ENCODE data around the gene COL9A3.
"Not testable (repeated sequence)": the region's sequence is repeated elsewhere in the genome, so short reads cannot be mapped to it uniquely, and the experiment has no call there.

Gene COL9A3

DNA sequence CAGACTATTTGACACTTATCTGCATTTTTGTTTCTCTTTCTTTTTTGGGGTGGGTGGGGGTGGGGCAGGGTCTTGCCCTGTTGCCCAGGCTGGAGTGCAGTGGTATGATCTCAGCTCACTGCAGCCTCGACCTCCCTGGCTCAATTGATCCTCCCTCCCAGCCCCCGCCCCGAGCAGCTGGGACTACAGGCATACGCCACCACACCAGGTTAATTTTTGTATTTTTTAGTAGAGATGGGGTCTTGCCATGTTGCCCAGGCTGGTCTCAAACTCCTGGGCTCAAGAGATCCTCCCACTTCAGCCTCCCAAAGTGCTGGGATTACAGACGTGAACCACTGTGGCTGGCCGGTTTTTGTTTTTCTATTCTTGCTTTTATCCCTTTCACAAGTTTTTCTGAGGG is 36.5 kb downstream of the COL9A3 start:
- H3K36me3 ChIP-seq (ENCODE audit: control insufficient read depth in 2 of 2, insufficient read depth in 2 of 2, low read length in 2 of 2); H3K4me3 ChIP-seq (ENCODE audit: low read length in 2 of 2); H3K9ac ChIP-seq (ENCODE audit: low read length in 2 of 2); H3K4me1 ChIP-seq (ENCODE audit: control insufficient read depth, insufficient read depth, low read length); H3K9me3 ChIP-seq (ENCODE audit: control insufficient read depth in 2 of 2, low read length in 2 of 2); H3K27me3 ChIP-seq (ENCODE audit: control insufficient read depth in 1 of 2, insufficient read depth in 2 of 2, low read length in 2 of 2); H3K27ac ChIP-seq (ENCODE audit: low read length): not testable (repeated sequence)

DNA sequence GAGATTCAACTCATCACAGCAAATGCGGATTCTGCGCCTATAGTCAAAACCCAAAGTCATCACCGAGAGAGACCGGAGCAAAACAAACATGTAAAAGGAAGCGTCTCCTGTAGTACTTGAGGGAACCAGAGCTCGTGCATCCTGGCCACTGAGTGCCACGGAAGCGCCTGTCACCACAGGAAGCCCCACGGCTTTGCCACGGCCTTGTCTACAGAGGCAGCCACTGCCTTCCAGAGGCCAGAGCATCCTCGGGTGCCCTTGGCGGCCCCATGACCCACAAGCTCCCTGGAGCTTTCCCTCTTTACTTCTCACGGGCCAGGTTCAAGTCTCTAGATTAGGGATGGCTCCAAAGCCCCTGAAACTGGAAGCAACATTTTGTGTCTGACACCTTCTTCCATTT is 37.3 kb downstream of the COL9A3 start:
- H3K9me3 ChIP-seq (ENCODE audit: control insufficient read depth in 2 of 2, low read length in 2 of 2), result no peaks in the 10 kb centered on the region
- no peak overlapping the region for H3K27ac ChIP-seq (ENCODE audit: low read length)
- H3K27me3 ChIP-seq (ENCODE audit: control insufficient read depth in 1 of 2, insufficient read depth in 2 of 2, low read length in 2 of 2), result no peaks in the 10 kb centered on the region
- H3K36me3 ChIP-seq (ENCODE audit: control insufficient read depth in 2 of 2, insufficient read depth in 2 of 2, low read length in 2 of 2), result peaks cover 8 to 9% of the 10 kb centered on the region in 2 donors
- H3K9ac ChIP-seq (ENCODE audit: low read length in 2 of 2), result no peak overlapping the region
- H3K4me3 ChIP-seq (ENCODE audit: low read length in 2 of 2), result no peak overlapping the region
- H3K4me1 ChIP-seq (ENCODE audit: control insufficient read depth, insufficient read depth, low read length), result no peaks in the 10 kb centered on the region

DNA sequence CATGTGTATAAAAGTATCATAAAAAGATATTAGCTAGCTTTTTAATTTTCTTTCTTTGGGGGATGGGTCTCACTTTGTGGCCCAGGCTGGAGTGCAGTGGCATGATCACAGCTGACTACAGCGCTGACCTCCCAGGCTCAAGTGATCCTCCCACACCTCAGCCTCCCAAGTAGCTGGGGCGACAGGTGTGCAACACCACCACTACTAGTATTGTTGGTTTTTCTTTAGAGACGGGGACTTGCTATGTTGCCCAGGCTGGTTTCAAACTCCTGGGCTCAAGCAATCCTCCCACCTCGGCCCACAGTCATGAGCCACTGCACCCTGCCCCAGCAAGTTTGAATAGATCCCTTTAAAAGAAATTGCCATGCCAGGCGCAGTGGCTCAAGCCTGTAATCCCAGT is 38.3 kb downstream of the COL9A3 start:
- peaks cover under 1% of the 10 kb centered on the region for H3K4me1 ChIP-seq (ENCODE audit: control insufficient read depth, insufficient read depth, low read length)
- H3K36me3 ChIP-seq (ENCODE audit: control insufficient read depth in 2 of 2, insufficient read depth in 2 of 2, low read length in 2 of 2), result peaks cover 8 to 9% of the 10 kb centered on the region in 2 donors
- H3K9me3 ChIP-seq (ENCODE audit: control insufficient read depth in 2 of 2, low read length in 2 of 2), result no peaks in the 10 kb centered on the region
- H3K27ac ChIP-seq (ENCODE audit: low read length), result no peak overlapping the region
- H3K4me3 ChIP-seq (ENCODE audit: low read length in 2 of 2), result no peak overlapping the region
- H3K9ac ChIP-seq (ENCODE audit: low read length in 2 of 2), result no peak overlapping the region
- H3K27me3 ChIP-seq (ENCODE audit: control insufficient read depth in 1 of 2, insufficient read depth in 2 of 2, low read length in 2 of 2), result peaks cover 0 to 5% of the 10 kb centered on the region in 2 donors

DNA sequence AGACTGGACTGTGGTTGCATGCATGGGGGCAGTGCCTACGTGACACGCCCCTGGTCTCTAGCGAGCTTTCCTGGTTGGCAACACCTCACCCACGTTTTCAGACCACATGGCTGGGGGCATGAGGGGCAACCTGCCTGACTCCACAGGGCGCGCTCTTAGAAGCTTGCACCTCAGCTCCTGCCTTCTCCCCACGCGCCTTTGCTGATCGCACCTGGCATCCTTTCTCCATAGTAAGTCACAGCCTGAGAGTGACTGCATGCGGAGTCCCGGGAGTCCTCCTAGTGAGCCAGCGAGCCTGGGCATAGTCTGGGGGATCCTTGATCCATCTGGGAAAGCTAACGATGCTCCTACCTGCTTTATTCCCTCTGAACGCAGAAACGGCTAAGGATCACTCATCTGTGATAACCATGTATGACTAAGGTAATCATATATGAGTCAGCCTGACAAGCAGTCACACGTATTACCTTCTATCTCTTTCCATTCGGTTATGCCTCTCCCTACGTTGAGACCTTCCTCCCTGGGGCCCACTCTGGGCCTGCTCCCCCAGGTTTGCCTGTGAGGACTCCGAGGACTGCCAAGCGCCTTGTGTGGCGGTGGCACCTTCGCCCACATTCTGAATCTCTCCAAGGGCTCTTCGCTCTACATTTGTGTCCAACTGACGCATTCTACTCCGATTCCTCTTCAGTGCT is 40.2 kb downstream of the COL9A3 start:
- Histone ChIP-seq H3K36me3 (ENCODE audit: control insufficient read depth in 2 of 2, insufficient read depth in 2 of 2, low read length in 2 of 2) (peaks cover 8 to 9% of the 10 kb centered on the region in 2 donors), H3K9ac (ENCODE audit: low read length in 2 of 2) (no peak overlapping the region)

DNA sequence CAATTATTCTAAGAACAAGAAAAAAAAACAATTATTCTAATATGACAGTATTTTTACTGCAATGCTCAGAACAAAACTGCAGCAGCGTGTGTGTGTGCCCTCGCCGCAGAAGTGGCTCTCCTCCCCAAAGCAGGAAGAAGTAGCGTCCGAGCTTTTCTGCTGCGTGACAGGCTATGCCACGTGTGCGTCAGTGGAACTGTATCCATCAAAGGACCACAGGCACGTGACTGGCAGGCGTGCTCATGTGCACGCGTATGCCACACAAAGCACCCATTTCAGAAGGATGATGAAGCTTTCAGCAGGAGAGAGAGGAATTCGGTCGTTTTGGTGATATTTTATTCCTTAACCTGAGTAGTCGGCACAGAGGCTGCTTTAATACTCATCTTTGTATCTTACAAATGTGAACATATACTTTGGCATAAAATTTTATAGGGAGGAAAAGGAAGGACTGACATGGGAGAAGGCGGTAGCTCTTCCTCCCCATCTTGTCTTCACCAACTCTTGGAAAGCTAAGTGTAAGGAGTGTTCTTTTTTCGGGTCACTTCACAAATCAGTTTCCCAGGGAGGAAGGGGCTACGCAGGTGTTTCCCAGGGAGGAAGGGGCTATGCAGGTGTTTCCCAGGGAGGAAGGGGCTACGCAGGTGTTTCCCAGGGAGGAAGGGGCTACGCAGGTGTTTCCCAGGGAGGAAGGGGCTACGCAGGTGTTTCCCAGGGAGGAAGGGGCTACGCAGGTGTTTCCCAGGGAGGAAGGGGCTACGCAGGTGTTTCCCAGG is 41.4 kb downstream of the COL9A3 start:
- H3K36me3 ChIP-seq (ENCODE audit: control insufficient read depth in 2 of 2, insufficient read depth in 2 of 2, low read length in 2 of 2), result peaks cover 6 to 8% of the 10 kb centered on the region in 2 donors
- H3K27ac ChIP-seq (ENCODE audit: low read length), result no peak overlapping the region
- no peaks in the 10 kb centered on the region for H3K9me3 ChIP-seq (ENCODE audit: control insufficient read depth in 2 of 2, low read length in 2 of 2)
- H3K27me3 ChIP-seq (ENCODE audit: control insufficient read depth in 1 of 2, insufficient read depth in 2 of 2, low read length in 2 of 2), result peaks cover 0 to 11% of the 10 kb centered on the region in 2 donors
- H3K9ac ChIP-seq (ENCODE audit: low read length in 2 of 2), result no peak overlapping the region
- H3K4me1 ChIP-seq (ENCODE audit: control insufficient read depth, insufficient read depth, low read length), result peaks cover 7% of the 10 kb centered on the region
- no peak overlapping the region for H3K4me3 ChIP-seq (ENCODE audit: low read length in 2 of 2)

More for the DNA sequence above, 40.2 kb downstream of the COL9A3 start:
- Histone ChIP-seq H3K9me3 (ENCODE audit: control insufficient read depth in 2 of 2, low read length in 2 of 2) (no peaks in the 10 kb centered on the region), H3K27ac (ENCODE audit: low read length) (no peak overlapping the region), H3K4me1 (ENCODE audit: control insufficient read depth, insufficient read depth, low read length) (peaks cover 7% of the 10 kb centered on the region), H3K4me3 (ENCODE audit: low read length in 2 of 2) (no peak overlapping the region), H3K27me3 (ENCODE audit: control insufficient read depth in 1 of 2, insufficient read depth in 2 of 2, low read length in 2 of 2) (peaks cover 0 to 11% of the 10 kb centered on the region in 2 donors)

DNA sequence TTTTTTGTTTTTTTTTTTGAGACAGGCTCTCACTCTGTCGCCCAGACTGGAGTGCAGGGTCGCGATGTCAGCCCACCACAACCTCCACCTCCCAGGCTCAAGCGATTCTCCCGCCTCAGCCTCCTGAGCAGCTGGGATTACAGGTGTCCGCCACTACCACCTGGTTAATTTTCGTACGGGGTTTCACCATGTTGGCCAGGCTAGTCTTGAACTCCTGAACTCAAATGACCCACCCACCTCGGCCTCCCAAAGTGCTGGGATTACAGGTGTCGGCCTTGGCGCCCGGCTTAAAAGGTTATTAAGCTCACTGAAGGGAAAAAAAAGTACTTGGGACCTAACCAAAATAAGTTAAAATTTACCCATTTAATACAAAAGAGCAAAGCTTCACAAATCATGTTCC is 42.9 kb downstream of the COL9A3 start:
- no peak overlapping the region for H3K27ac ChIP-seq (ENCODE audit: low read length)
- H3K4me3 ChIP-seq (ENCODE audit: low read length in 2 of 2), result no peak overlapping the region
- H3K36me3 ChIP-seq (ENCODE audit: control insufficient read depth in 2 of 2, insufficient read depth in 2 of 2, low read length in 2 of 2), result peaks cover 6 to 8% of the 10 kb centered on the region in 2 donors
- H3K9ac ChIP-seq (ENCODE audit: low read length in 2 of 2), result no peak overlapping the region
- H3K9me3 ChIP-seq (ENCODE audit: control insufficient read depth in 2 of 2, low read length in 2 of 2), result no peaks in the 10 kb centered on the region
- peaks cover 7% of the 10 kb centered on the region for H3K4me1 ChIP-seq (ENCODE audit: control insufficient read depth, insufficient read depth, low read length)
- H3K27me3 ChIP-seq (ENCODE audit: control insufficient read depth in 1 of 2, insufficient read depth in 2 of 2, low read length in 2 of 2), result peaks cover 0 to 11% of the 10 kb centered on the region in 2 donors

DNA sequence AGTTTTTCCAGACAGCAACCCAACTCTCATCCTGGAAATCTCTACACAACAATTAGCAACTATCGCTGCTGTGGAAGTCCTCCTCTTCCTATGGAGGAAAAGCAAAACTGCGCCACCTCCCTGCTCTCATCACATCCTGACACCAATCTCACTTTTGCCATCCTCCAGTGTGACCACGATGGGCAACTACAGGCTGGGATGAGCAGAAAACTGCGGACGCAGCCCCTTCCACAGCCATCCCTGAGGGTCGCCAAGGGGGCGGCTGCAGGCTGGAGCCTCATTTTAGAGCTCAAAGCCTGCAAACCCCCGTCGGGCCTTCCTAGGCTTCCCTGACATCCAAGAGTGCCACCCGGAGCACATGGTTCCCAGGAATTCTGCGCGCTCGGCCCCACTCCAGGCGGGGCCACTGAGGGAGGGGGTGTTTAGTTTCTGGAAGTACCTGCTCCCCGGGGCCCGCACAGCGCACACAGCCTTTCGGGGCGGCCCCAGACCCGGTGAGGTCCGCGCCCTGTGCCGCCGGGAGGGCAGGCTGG is 43.6 kb downstream of the COL9A3 start:
- H3K27ac ChIP-seq (ENCODE audit: low read length), result no peak overlapping the region
- H3K9ac ChIP-seq (ENCODE audit: low read length in 2 of 2), result peak overlapping the region in 1 of 2 donors; percentile 21
- peak overlapping the region; percentile 40 to 59 for H3K4me3 ChIP-seq (ENCODE audit: low read length in 2 of 2)
- peaks cover 0 to 11% of the 10 kb centered on the region in 2 donors for H3K27me3 ChIP-seq (ENCODE audit: control insufficient read depth in 1 of 2, insufficient read depth in 2 of 2, low read length in 2 of 2)
- no peaks in the 10 kb centered on the region for H3K9me3 ChIP-seq (ENCODE audit: control insufficient read depth in 2 of 2, low read length in 2 of 2)
- peaks cover 7% of the 10 kb centered on the region for H3K4me1 ChIP-seq (ENCODE audit: control insufficient read depth, insufficient read depth, low read length)
- H3K36me3 ChIP-seq (ENCODE audit: control insufficient read depth in 2 of 2, insufficient read depth in 2 of 2, low read length in 2 of 2), result peaks cover 6 to 8% of the 10 kb centered on the region in 2 donors

DNA sequence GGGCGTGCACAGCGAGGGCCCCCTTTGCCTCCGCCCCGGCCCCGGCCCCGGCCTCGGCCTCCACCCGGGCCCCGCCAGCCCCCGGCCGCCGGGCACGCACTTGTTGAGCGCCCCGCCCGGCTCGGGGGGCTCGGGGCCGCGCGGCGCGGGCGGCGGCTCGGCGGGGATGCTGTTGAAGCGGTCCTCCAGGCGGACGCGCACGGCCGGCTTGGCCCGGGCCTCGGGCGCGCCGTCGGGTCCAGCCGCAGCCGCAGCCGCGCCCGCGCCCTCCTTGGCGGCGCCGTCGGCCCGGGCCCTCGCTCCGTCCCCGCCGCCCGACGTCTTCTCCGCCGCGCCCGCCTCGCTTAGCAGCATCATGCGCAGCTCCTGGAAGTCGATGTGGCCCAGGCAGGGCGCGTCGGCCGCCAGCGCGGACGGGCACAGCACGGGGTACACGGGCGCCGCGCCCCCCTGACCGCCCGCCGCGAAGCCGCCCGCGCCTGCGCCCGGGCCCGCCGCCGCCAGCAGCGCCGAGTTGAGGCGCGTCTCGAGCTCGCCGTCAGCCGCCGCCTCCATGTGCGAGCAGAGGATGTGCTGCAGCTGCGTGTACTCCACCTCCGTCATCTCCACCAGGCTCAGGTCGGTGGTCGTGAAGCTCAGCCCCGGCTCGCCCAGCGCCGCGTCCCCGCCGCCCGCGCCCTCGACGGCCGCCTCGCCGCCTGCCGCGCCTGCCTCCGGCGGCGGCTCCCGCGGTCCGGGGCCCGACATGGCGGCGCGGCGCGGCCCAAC is 44.3 kb downstream of the COL9A3 start:
- peaks cover 0 to 11% of the 10 kb centered on the region in 2 donors for H3K27me3 ChIP-seq (ENCODE audit: control insufficient read depth in 1 of 2, insufficient read depth in 2 of 2, low read length in 2 of 2)
- peak overlapping the region in 1 of 2 donors; percentile 69 for H3K4me3 ChIP-seq (ENCODE audit: low read length in 2 of 2)
- peaks cover 6 to 8% of the 10 kb centered on the region in 2 donors for H3K36me3 ChIP-seq (ENCODE audit: control insufficient read depth in 2 of 2, insufficient read depth in 2 of 2, low read length in 2 of 2)
- H3K27ac ChIP-seq (ENCODE audit: low read length), result no peak overlapping the region
- no peaks in the 10 kb centered on the region for H3K9me3 ChIP-seq (ENCODE audit: control insufficient read depth in 2 of 2, low read length in 2 of 2)
- no peak overlapping the region for H3K9ac ChIP-seq (ENCODE audit: low read length in 2 of 2)
- H3K4me1 ChIP-seq (ENCODE audit: control insufficient read depth, insufficient read depth, low read length), result peaks cover 7% of the 10 kb centered on the region

DNA sequence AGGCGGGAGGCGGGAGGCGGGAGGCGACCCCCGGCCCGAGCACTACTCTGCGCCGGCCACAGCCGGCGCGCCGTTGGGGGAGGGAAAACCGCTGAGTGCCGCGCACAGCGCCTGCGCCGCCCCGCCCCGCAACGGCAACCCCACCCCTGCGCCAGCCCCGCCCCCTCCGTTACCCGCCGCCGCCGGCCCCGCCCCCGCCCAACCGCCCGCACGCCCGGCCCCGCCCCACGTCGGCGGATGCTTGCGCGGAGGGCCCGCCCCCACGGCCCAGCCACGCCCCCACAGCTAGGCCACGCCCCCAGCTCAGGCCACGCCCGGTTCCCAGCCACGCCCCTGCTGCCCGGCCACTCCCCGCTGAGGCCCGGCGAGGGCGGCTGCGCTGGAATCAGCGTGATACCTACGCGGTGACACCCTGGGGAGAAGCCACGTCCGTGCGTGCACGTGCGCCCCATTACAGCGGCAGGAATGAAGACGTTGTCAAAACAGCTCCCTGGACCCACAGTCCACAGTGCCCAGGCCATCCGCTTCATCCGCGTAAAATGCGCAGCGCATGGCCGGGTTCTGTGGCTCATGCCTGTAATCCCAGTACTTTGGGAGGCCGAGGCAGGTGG is 45.0 kb downstream of the COL9A3 start, which contains the start of gene TCFL5:
TCFL5 (minus strand) TSS at position 97 of the 611 bp plus-strand sequence. CDS start 152 bp downstream, outside the sequence.
- no peak within 1 kb of the TSS for H3K9ac ChIP-seq (ENCODE audit: low read length in 2 of 2)
- H3K4me1 ChIP-seq (ENCODE audit: control insufficient read depth, insufficient read depth, low read length), result peaks cover 7% of the 10 kb centered on the region
- H3K4me3 ChIP-seq (ENCODE audit: low read length in 2 of 2), result peak within 1 kb of the TSS; percentile 31 to 69
- peaks cover 6 to 7% of the 10 kb centered on the region in 2 donors for H3K36me3 ChIP-seq (ENCODE audit: control insufficient read depth in 2 of 2, insufficient read depth in 2 of 2, low read length in 2 of 2)
- H3K27ac ChIP-seq (ENCODE audit: low read length), result no peak within 1 kb of the TSS
- no peaks in the 10 kb centered on the region for H3K9me3 ChIP-seq (ENCODE audit: control insufficient read depth in 2 of 2, low read length in 2 of 2)
- H3K27me3 ChIP-seq (ENCODE audit: control insufficient read depth in 1 of 2, insufficient read depth in 2 of 2, low read length in 2 of 2), result peaks cover 0 to 11% of the 10 kb centered on the region in 2 donors

DNA sequence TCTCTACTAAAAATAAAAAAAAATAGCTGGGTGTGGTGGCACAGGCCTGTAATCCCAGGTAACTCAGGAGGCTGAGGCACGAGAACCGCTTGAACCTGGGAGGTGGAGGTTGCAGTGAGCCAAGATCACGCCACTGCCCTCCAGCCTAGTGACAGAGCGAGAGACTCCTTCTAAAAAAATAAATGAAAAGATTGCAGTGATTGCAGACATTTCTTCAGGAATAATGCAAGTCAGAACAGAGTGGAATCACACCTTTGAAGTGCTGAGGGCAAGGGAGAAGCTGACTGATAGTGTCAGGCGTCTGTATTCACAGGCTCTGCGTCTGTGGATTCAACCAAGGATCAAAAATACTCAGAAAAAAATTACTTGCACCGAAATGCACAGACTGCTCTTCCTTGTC is 47.4 kb downstream of the COL9A3 start:
- H3K27me3 ChIP-seq (ENCODE audit: control insufficient read depth in 1 of 2, insufficient read depth in 2 of 2, low read length in 2 of 2), result peaks cover 0 to 11% of the 10 kb centered on the region in 2 donors
- peaks cover 7% of the 10 kb centered on the region for H3K4me1 ChIP-seq (ENCODE audit: control insufficient read depth, insufficient read depth, low read length)
- H3K36me3 ChIP-seq (ENCODE audit: control insufficient read depth in 2 of 2, insufficient read depth in 2 of 2, low read length in 2 of 2), result no peaks in the 10 kb centered on the region

More for the DNA sequence above, 47.4 kb downstream of the COL9A3 start:
- no peak overlapping the region for H3K9ac ChIP-seq (ENCODE audit: low read length in 2 of 2)
- H3K9me3 ChIP-seq (ENCODE audit: control insufficient read depth in 2 of 2, low read length in 2 of 2), result no peaks in the 10 kb centered on the region
- H3K27ac ChIP-seq (ENCODE audit: low read length), result no peak overlapping the region
- no peak overlapping the region for H3K4me3 ChIP-seq (ENCODE audit: low read length in 2 of 2)
